ENCODE data around the gene CREM. TPM values are rescaled to one million over a fixed set of nuclear protein-coding genes. Genes with fewer than 3 reads are reported as not detected.

The CREM gene
- total RNA-seq, 3 donors from 2014 or later = 113 to 125 (median 122) TPM

DNA sequence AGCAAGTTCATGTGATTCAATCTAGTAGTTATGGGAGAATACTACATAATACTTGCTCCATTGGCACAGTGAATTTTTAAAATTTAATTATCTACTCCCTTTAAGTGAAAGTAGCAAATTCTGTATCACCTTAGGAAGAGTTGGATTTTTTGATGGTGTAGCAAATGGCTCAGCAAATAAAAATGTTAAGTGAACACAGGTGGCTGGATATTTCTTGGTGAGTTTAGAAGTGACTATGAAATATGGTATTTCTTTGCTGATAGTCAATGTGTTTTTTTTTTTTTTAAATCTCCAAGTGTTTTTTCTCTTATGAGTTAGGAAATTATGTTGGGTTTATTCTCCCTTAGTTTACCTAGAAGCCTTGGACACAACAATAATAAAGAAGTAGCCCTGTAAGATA, 67.8 kb downstream of the CREM start:
- ATAC-seq (no peak), DNase-seq (no peak)
- H3K27me3 Mint-ChIP-seq (ENCODE audit: low read depth) = no peaks in the 10 kb centered on the region
- peak overlapping the region; percentile 29 for H3K4me3 Mint-ChIP-seq
- no peaks in the 10 kb centered on the region for H3K9me3 Mint-ChIP-seq
- H3K4me1 Mint-ChIP-seq (ENCODE audit: low read depth) = peaks cover 32% of the 10 kb centered on the region
- H3K36me3 Mint-ChIP-seq (ENCODE audit: insufficient read depth) = peaks cover 10% of the 10 kb centered on the region

DNA sequence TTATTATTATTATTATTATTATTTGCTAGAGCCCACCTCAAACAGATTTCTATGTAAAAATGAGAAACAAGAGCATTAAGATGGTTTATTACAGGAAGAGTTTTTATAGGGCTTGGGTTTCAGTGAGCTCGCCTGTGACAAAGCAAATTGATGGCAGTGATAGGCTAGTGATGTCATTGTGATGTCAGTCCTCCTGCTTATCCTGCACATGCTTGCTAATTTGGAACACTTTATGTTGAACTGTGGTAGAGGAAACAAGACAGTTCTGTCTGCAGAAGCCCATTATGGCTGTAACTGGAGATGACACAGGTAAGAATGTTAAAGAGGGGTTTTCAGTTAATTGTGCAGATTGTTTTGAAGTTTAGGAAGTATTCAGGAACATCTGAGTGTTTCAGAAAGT, 68.3 kb downstream of the CREM start:
- Mint-ChIP-seq H3K9me3 (no peaks in the 10 kb centered on the region), H3K27me3 (ENCODE audit: low read depth) (no peaks in the 10 kb centered on the region), H3K36me3 (ENCODE audit: insufficient read depth) (peaks cover 10% of the 10 kb centered on the region), H3K4me1 (ENCODE audit: low read depth) (peaks cover 32% of the 10 kb centered on the region), H3K4me3 (peak overlapping the region; percentile 88)
- DNase-seq = peak; percentile 40
- ATAC-seq = peak; percentile 12 to 19

DNA sequence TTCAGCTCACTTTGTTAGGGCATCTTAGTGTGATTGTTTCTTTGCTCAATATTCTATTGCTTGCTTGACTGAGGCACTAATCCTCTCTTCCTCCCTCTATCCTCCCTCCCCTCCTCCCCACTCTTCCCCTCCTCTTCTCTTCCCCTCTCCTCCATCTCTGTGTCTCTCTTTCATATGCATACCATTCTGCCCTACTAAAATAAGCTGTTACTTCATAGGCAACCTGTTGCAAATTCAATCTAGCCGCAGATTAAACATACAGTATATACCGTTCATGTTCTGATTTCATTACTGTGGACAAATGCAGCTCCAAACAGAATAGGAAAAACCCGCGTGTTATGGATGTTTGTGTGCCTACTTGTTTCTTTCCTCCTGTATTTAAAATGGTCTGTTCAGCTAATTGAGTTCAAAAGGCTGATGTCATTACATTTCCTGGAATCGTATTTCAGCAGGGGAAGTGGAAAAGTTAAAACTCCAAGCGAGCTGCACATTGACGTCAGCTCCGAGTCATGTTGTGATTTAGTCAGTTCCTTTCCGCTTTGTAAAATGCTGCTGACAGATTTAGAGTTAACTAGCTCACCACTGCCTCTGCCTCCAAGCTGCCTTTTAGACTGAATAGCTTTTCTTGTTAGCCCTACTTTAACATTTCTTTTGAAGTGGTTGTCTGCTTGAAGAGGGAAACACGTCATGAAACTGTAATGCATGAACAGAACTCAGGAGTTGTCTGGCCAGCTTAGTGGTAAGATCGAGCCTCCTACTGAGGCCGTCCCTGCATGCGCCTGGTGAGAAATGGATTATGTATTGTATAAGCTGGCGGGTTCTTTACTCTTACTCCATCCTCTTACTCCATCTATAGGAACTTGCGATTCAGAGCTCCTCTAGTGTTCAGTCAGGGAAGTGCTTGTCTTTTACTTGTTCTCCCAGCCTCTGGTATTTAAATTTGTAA, 69.0 kb downstream of the CREM start:
- H3K9me3 Mint-ChIP-seq = no peaks in the 10 kb centered on the region
- peaks cover 38% of the 10 kb centered on the region for H3K4me1 Mint-ChIP-seq (ENCODE audit: low read depth)
- ATAC-seq (peak; percentile 91 to 94), DNase-seq (peak; percentile 74)
- peaks cover 12% of the 10 kb centered on the region for H3K36me3 Mint-ChIP-seq (ENCODE audit: insufficient read depth)
- H3K4me3 Mint-ChIP-seq = peak overlapping the region; percentile 88
- H3K27me3 Mint-ChIP-seq (ENCODE audit: low read depth) = no peaks in the 10 kb centered on the region

DNA sequence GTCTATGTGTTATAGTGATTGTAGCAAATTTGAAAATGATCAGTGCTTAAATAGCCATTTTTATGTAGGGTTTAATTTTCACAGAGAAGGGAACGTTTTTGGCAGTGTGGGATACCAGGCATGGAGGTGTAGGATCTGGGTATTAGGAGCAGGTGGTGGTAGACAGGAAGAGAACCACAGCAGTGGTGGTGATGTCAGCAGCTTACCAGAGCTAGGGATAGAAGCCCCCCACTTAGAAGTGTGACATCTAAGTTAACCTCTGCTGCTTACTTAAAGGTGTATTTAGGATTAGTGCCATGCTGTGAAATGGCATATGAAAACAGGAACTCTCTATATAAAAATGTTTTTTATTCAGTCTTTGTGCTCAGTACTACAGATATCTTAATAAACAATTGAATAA, 73.8 kb downstream of the CREM start:
- Mint-ChIP-seq H3K9me3 (no peaks in the 10 kb centered on the region), H3K36me3 (ENCODE audit: insufficient read depth) (peaks cover 13% of the 10 kb centered on the region), H3K4me1 (ENCODE audit: low read depth) (peaks cover 35% of the 10 kb centered on the region), H3K27me3 (ENCODE audit: low read depth) (no peaks in the 10 kb centered on the region), H3K4me3 (no peak overlapping the region)
- no peak for DNase-seq
- ATAC-seq = no peak

DNA sequence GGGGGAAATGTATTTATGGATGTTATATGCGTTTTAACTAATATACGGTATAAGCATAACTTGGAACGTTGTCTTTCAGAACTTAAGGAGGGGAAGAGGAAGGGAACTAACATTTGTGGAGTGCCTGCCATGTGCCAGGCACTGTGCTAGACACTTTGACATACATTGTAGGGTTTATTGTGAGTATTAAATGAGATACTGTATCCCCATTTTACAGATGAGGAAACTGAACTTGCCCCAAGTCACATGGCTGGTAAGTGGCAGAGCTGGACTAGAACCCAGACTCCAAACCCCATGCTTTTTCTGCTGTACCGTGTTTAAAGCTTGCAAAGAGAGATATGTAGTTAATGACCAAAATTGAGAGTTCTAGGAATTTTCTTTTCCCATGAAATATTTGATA, 74.6 kb downstream of the CREM start:
- H3K4me1 Mint-ChIP-seq (ENCODE audit: low read depth) = peaks cover 29% of the 10 kb centered on the region
- no peaks in the 10 kb centered on the region for H3K9me3 Mint-ChIP-seq
- no peaks in the 10 kb centered on the region for H3K27me3 Mint-ChIP-seq (ENCODE audit: low read depth)
- no peak for DNase-seq
- H3K36me3 Mint-ChIP-seq (ENCODE audit: insufficient read depth) = peaks cover 14% of the 10 kb centered on the region
- no peak overlapping the region for H3K4me3 Mint-ChIP-seq
- ATAC-seq = no peak

DNA sequence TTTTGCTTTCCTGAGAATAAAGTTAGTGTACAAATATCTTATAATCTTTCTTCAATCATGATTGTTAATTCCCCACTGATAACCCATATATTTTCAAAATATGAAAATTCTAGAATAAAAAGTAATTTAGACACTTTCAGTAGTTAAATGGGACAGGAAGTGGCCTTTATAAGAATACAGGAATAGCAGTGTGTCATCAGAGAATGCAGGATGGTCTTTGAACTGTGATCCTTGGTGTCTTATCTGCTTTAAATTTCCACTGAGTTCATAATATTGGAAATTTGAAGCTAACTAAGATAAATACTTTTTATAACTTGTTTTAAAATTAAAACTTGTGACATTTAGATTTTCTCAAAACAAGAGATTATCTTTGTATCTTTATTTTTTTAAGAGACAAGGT, 75.4 kb downstream of the CREM start:
- ATAC-seq (no peak), DNase-seq (no peak)
- no peak overlapping the region for H3K4me3 Mint-ChIP-seq
- H3K9me3 Mint-ChIP-seq = no peaks in the 10 kb centered on the region
- peaks cover 19% of the 10 kb centered on the region for H3K36me3 Mint-ChIP-seq (ENCODE audit: insufficient read depth)
- no peaks in the 10 kb centered on the region for H3K27me3 Mint-ChIP-seq (ENCODE audit: low read depth)
- peaks cover 31% of the 10 kb centered on the region for H3K4me1 Mint-ChIP-seq (ENCODE audit: low read depth)

DNA sequence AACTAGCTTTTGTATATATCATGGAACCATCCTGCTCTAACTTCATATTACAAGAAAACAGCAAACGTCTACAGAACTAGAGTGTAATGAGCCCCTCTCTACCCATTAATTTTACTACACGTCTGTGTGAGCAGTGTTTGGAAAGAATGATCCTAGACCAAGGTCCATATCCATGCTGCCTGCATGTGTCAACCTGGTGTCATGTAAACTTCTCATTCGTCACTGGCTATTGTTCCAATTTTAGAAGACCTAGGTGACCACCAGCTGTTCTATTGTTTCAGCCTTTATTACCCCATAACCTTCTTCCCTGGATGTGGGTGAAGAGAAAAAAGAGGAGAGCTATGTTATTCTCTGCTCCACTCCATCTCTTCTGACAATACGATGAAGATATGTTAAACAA, 77.1 kb downstream of the CREM start:
- H3K4me1 Mint-ChIP-seq (ENCODE audit: low read depth) = peaks cover 26% of the 10 kb centered on the region
- ATAC-seq (no peak), DNase-seq (no peak)
- no peak overlapping the region for H3K4me3 Mint-ChIP-seq
- peaks cover 24% of the 10 kb centered on the region for H3K36me3 Mint-ChIP-seq (ENCODE audit: insufficient read depth)
- no peaks in the 10 kb centered on the region for H3K27me3 Mint-ChIP-seq (ENCODE audit: low read depth)
- H3K9me3 Mint-ChIP-seq = no peaks in the 10 kb centered on the region

DNA sequence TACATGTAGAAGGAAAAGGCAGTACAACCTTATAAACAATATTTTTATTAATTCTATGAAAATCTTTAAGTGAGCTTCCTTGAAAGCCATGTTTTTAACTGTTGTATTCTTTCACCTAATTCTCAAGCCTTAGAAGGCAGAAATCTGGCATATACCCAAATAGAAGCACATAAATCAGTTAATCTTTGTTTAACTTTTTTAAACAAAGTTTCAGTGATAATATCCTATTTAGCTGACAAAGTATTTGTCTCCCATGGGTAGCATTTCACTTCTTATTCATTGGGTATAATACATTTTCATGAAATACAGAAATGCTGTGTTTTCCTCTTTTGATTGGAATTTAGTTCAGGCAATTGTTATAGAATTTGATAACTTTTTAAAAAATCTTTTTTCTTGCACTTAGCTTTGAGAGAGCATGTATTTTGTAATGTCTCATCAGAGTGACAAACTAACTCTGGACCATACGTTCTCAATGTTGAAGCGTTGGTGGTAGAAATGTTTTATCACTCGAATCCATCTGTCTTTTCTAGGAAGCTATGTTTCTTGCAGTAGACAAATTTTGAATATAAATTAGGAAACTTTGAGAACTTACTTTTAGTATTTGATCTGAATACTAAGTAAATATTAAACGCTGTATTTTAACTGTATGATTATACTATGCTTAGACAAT, 78.1 kb downstream of the CREM start:
- Mint-ChIP-seq H3K4me1 (ENCODE audit: low read depth) (peaks cover 32% of the 10 kb centered on the region), H3K27me3 (ENCODE audit: low read depth) (no peaks in the 10 kb centered on the region), H3K9me3 (no peaks in the 10 kb centered on the region), H3K36me3 (ENCODE audit: insufficient read depth) (peaks cover 28% of the 10 kb centered on the region), H3K4me3 (no peak overlapping the region)
- no peak for ATAC-seq
- DNase-seq = no peak

DNA sequence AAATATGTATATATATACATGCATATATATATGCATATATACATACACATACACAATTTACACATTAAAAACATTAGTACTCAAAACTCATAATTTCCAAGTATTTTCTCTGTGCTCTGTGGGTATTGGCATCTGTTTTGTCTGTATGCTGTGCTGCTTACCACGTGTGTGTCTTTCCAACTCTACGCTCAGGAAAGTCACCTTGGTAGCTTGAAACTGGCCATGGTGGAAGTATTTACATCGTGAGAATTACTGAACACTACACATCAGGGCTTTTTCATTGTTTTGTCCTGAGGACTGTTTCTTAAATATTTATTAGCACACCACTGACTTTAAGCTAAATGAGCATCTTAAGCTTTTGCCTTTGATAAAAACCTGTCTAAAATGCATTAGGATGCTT, 79.6 kb downstream of the CREM start:
- Mint-ChIP-seq H3K4me1 (ENCODE audit: low read depth) (peaks cover 32% of the 10 kb centered on the region), H3K36me3 (ENCODE audit: insufficient read depth) (peaks cover 30% of the 10 kb centered on the region), H3K27me3 (ENCODE audit: low read depth) (no peaks in the 10 kb centered on the region), H3K9me3 (no peaks in the 10 kb centered on the region), H3K4me3 (no peak overlapping the region)
- DNase-seq (no peak), ATAC-seq (no peak)

DNA sequence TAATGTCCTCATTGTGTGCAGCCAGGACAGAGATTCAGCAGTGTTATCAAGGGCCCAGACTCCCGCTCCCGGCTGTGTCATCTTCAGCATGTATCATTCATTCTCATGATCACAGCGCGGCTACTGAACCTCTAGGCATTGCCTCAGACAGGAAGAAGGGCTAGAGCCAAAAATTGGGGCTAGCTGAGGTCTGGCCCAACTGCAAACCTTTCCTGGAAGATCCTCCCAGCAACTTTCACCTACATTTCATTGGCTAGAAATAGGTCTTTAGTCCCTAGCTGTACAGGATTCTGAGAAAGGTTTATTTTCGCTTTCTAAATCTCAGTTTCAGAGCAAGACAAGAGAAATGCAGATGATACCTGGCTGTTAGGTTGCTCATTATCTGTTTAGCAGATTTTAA, 81.9 kb downstream of the CREM start:
- DNase-seq (no peak), ATAC-seq (peak; percentile 60 to 65)
- no peaks in the 10 kb centered on the region for H3K27me3 Mint-ChIP-seq (ENCODE audit: low read depth)
- no peaks in the 10 kb centered on the region for H3K9me3 Mint-ChIP-seq
- peaks cover 19% of the 10 kb centered on the region for H3K4me1 Mint-ChIP-seq (ENCODE audit: low read depth)
- H3K4me3 Mint-ChIP-seq = no peak overlapping the region
- H3K36me3 Mint-ChIP-seq (ENCODE audit: insufficient read depth) = peaks cover 42% of the 10 kb centered on the region

DNA sequence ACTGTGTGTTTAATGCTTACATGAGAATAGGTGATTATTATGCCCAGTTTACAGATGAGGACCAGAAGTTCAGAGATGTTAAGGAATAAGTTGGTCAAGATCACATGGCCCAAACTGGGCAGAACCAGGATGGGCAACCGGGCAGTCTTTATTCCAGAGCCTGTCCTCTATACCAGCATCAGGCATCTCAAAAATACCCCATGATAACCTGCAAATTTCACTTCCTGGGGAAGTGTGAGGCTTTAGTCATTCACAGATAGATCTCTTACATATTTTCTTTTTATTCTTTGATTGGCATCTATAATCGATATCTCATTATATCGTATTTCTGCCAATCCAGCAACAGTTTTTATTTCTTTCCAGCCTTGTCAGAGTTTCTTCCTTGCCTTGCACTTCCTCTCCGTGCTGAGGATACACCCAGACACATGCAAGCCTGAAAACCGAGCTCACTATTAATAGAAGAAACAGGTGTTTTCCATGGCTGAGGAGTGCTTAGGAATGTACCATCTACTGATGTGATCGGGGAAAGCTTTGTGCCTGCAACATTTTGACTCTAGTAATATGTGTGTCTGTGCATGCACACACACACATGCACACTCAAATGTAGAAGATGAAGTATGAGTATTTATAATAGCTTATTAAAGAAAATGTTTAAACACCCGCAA, 82.4 kb downstream of the CREM start:
- Mint-ChIP-seq H3K9me3 (no peaks in the 10 kb centered on the region), H3K36me3 (ENCODE audit: insufficient read depth) (peaks cover 41% of the 10 kb centered on the region), H3K4me1 (ENCODE audit: low read depth) (peaks cover 19% of the 10 kb centered on the region), H3K27me3 (ENCODE audit: low read depth) (no peaks in the 10 kb centered on the region), H3K4me3 (no peak overlapping the region)
- DNase-seq (no peak), ATAC-seq (no peak)

DNA sequence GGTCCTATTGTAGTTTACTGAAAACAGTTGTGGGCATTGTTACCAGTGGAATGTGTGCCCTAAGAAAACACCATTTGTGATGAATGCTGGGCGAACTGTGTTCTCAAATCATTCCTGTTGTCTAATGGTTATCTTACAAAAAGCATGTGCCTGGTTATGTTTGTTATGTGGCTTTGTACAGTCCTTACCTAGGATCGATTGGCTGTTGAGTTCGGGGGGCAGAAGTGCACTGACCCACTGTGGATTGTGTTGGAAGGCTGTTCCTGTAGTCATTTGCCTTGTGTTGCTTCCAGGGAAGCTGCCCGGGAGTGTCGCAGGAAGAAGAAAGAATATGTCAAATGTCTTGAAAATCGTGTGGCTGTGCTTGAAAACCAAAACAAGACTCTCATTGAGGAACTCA, 84.3 kb downstream of the CREM start:
- peaks cover 21% of the 10 kb centered on the region for H3K4me1 Mint-ChIP-seq (ENCODE audit: low read depth)
- peaks cover 40% of the 10 kb centered on the region for H3K36me3 Mint-ChIP-seq (ENCODE audit: insufficient read depth)

DNA sequence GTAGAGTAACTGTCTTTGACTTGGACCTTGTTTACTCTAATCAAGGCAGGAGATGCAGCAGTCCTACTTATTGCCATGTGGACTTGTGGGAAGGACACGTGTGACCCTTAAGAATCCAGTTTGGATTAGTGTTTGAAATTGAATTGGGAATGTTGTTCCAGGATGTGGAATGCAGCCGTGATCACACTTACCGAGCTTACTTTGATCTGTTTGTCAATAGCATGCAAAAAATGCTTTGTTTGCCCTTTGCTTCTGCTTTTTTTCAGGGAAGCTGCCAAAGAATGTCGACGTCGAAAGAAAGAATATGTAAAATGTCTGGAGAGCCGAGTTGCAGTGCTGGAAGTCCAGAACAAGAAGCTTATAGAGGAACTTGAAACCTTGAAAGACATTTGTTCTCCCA, 84.7 kb downstream of the CREM start:
- Mint-ChIP-seq H3K4me1 (ENCODE audit: low read depth) (peaks cover 25% of the 10 kb centered on the region), H3K27me3 (ENCODE audit: low read depth) (no peaks in the 10 kb centered on the region), H3K4me3 (no peak overlapping the region), H3K36me3 (ENCODE audit: insufficient read depth) (peaks cover 39% of the 10 kb centered on the region), H3K9me3 (no peaks in the 10 kb centered on the region)
- ATAC-seq (no peak), DNase-seq (no peak)

More for the DNA sequence above, 84.3 kb downstream of the CREM start:
- H3K27me3 Mint-ChIP-seq (ENCODE audit: low read depth) = no peaks in the 10 kb centered on the region
- ATAC-seq = no peak
- no peak for DNase-seq
- H3K4me3 Mint-ChIP-seq = no peak overlapping the region
- no peaks in the 10 kb centered on the region for H3K9me3 Mint-ChIP-seq

DNA sequence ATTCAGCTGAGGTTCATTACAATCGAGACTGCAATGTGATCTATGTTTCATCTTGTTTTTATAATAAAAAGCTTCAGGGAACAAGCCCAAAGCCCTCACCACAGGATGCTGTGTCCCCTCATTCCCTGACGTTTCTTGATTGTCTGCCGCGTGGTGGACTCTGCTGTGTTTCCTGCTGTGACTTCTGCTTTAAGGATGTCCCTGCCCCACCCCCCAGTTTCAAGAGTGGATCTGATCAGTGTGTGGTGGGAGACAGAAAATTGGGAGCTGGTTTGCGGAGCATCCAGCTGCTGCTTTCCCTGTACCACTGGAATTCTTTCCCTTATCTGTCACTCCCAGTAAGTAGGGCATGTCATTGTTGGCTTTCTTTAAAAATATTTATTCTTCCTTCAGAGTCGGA, 86.2 kb downstream of the CREM start:
- no peak for DNase-seq
- Mint-ChIP-seq H3K4me3 (no peak overlapping the region), H3K27me3 (ENCODE audit: low read depth) (no peaks in the 10 kb centered on the region), H3K36me3 (ENCODE audit: insufficient read depth) (peaks cover 34% of the 10 kb centered on the region), H3K4me1 (ENCODE audit: low read depth) (peaks cover 31% of the 10 kb centered on the region), H3K9me3 (no peaks in the 10 kb centered on the region)
- no peak for ATAC-seq
